ENCODE measurements around the gene CFAP299.
"Not testable (repeated sequence)": the region's sequence is repeated elsewhere in the genome, so short reads cannot be mapped to it uniquely, and the experiment has no call there.

CFAP299 gene

GRCh38 chr4:80312124-80312523, 23.4 kb upstream of the CFAP299 start:
- Mint-ChIP-seq H3K4me1 (no peaks in the 10 kb centered on the region), H3K9me3 (no peaks in the 10 kb centered on the region), H3K27ac (no peak overlapping the region), H3K4me3 (no peak overlapping the region), H3K36me3 (no peaks in the 10 kb centered on the region)
- no peak for ATAC-seq
- DNase-seq (ENCODE audit: low spot score in 2 of 2) = no peak

- ATAC-seq = no peak
- Mint-ChIP-seq H3K4me3 (no peak overlapping the region), H3K4me1 (no peaks in the 10 kb centered on the region), H3K9me3 (no peaks in the 10 kb centered on the region), H3K36me3 (no peaks in the 10 kb centered on the region), H3K27ac (no peak overlapping the region)
- DNase-seq (ENCODE audit: low spot score in 2 of 2) = no peak
Measured at GRCh38 chr4:80313627-80314026, 21.9 kb upstream of the CFAP299 start.

DNA sequence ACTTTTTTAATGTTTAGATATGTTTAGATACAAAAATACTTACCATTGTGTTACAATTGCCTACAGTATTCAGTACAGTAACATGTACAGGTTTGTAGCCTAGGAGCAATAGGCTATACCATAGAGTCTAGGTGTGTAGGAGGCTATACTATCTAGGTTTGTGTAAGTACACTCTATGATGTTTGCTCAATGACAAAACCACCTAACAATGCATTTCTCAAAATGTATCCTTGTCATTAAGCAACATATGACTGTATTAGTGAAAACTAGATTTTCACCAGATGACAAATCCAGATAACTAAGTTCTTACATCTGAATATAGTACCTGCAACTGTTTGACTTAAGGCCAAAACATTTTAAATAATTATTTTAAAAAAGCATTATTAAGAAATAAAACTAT, 19.7 kb upstream of the CFAP299 start:
- not testable (repeated sequence) for H3K4me1 Mint-ChIP-seq; H3K36me3 Mint-ChIP-seq; H3K4me3 Mint-ChIP-seq; DNase-seq (ENCODE audit: low spot score in 2 of 2); H3K27ac Mint-ChIP-seq; ATAC-seq; H3K9me3 Mint-ChIP-seq

DNA sequence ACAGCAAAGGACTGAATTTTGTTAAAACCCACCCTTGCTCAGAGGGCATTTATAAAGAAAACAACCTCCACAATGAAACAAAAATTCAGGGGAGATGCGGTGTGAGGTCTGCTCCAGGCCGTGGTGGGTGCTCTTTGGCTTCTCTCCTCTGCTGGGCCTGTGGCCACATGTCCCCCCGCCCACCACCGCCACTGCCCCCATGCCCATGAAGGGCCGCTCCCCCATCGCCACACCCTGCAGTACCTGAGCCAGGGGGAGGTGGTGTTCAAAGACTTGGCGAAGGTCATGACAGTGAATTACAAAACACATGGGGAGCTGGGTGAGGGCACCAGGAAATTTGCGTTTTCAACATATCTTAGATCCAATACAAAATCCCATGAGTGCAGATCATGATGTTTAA, 14.2 kb upstream of the CFAP299 start:
- H3K4me3 Mint-ChIP-seq = no peak overlapping the region
- no peaks in the 10 kb centered on the region for H3K36me3 Mint-ChIP-seq
- no peaks in the 10 kb centered on the region for H3K9me3 Mint-ChIP-seq
- ATAC-seq (no peak), DNase-seq (ENCODE audit: low spot score in 2 of 2) (no peak)
- H3K27ac Mint-ChIP-seq = no peak overlapping the region
- H3K4me1 Mint-ChIP-seq = no peaks in the 10 kb centered on the region

DNA sequence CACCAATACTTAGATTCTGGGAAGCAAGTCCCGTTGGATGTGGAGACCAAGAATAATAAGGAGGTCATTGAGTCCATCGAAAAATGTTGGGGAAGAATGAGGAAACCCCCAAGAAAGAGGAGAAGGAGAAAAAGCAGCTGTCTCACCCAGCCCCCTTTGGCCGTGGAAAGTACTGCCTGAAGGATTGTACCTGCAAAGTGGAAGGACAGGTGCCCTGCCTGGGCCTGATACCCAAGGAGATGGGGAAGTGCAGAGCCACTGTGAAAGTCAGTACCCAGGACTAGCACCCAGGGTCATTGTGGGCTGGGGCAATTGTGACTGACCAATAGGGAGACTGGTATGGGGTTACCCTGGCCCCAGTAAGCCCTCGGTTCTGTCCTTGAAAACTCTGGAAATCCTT, 13.8 kb upstream of the CFAP299 start:
- DNase-seq (ENCODE audit: low spot score in 2 of 2) (no peak), ATAC-seq (no peak)
- Mint-ChIP-seq H3K9me3 (no peaks in the 10 kb centered on the region), H3K36me3 (no peaks in the 10 kb centered on the region), H3K4me3 (no peak overlapping the region), H3K4me1 (no peaks in the 10 kb centered on the region), H3K27ac (no peak overlapping the region)

- no peak for ATAC-seq
- no peaks in the 10 kb centered on the region for H3K36me3 Mint-ChIP-seq
Measured at GRCh38 chr4:80322716-80323115, 12.8 kb upstream of the CFAP299 start.

DNA sequence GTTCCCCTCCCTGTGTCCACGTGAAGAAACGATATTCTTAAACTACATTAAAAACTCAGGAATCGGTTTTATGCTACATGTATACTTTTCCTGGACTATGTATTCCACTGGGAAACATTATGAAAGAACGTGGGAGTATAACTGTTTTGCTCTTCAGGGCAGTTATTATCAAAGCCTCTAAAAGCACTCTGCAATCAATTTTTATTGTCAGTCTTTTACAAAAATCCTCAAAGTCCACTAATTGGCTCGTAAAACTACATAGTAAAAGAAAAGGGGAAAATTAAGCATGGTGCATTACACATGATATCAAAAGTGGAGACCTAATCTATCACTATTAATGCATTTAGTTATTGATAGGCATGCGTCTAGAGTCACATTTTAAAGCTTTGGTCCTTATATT, 11.4 kb upstream of the CFAP299 start:
- DNase-seq (ENCODE audit: low spot score in 2 of 2) = no peak
- Mint-ChIP-seq H3K4me1 (no peaks in the 10 kb centered on the region), H3K36me3 (no peaks in the 10 kb centered on the region), H3K4me3 (no peak overlapping the region), H3K9me3 (no peaks in the 10 kb centered on the region), H3K27ac (no peak overlapping the region)
- ATAC-seq = no peak

More at GRCh38 chr4:80322716-80323115, 12.8 kb upstream of the CFAP299 start:
- Mint-ChIP-seq H3K27ac (no peak overlapping the region), H3K4me3 (no peak overlapping the region), H3K9me3 (no peaks in the 10 kb centered on the region), H3K4me1 (no peaks in the 10 kb centered on the region)
- no peak for DNase-seq (ENCODE audit: low spot score in 2 of 2)

- DNase-seq (ENCODE audit: low spot score in 2 of 2) (no peak), ATAC-seq (no peak)
- H3K36me3 Mint-ChIP-seq = no peaks in the 10 kb centered on the region
- peaks cover 10% of the 10 kb centered on the region for H3K4me1 Mint-ChIP-seq
- no peak overlapping the region for H3K27ac Mint-ChIP-seq
- H3K9me3 Mint-ChIP-seq = no peaks in the 10 kb centered on the region
- no peak overlapping the region for H3K4me3 Mint-ChIP-seq
Measured at GRCh38 chr4:80331693-80332092, 3.8 kb upstream of the CFAP299 start.

DNA sequence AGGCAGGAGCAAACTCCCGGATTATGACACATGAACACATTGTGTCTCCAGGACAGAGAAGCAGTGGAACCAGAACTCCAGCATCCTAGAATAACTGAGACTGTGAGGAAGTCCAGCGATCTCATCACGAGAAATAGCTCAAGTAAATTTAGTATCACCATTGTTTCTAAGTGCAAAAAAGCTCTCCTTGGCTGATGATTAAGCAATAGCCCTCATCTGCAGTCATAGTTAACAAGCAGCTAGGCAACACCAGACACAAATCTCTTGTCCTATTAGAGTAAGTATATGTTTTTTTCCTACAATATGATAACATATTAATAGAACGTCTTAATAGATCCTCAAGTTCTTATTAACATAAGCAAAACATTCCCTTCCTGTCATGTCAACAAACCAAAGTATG, 2.4 kb upstream of the CFAP299 start:
- no peak for ATAC-seq
- Mint-ChIP-seq H3K9me3 (no peaks in the 10 kb centered on the region), H3K36me3 (no peaks in the 10 kb centered on the region), H3K4me3 (no peak overlapping the region), H3K27ac (no peak overlapping the region), H3K4me1 (peaks cover 10% of the 10 kb centered on the region)
- DNase-seq (ENCODE audit: low spot score in 2 of 2) = no peak

DNA sequence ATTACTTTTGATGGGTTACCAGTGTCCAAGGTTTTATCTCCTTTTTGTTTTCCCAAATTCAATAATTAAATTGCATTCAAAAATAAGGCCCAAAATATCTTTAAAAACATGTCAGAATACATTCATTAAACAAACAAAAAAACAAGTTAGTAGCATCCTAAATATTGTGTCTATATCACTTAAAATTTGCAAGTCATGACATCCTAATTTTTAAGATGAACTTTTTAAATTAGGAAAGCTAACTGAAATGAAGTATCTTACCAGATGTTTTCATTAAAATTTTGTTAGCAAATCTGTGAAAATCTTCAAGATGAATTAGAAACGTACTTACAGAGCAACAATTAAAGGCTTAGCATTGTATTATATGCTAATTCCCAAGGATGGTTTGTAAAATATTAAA, 962 bp upstream of the CFAP299 start:
- Mint-ChIP-seq H3K27ac (no peak overlapping the region), H3K4me1 (peaks cover 10% of the 10 kb centered on the region), H3K9me3 (no peaks in the 10 kb centered on the region), H3K36me3 (no peaks in the 10 kb centered on the region), H3K4me3 (no peak overlapping the region)
- no peak for DNase-seq (ENCODE audit: low spot score in 2 of 2)
- ATAC-seq = no peak

- DNase-seq (ENCODE audit: low spot score in 2 of 2) = no peak
- Mint-ChIP-seq H3K9me3 (no peaks in the 10 kb centered on the region), H3K4me3 (peak overlapping the region; percentile 60), H3K27ac (no peak overlapping the region), H3K4me1 (peaks cover 10% of the 10 kb centered on the region), H3K36me3 (no peaks in the 10 kb centered on the region)
- ATAC-seq = no peak
Measured at GRCh38 chr4:80335226-80335553, 340 bp upstream of the CFAP299 start.

DNA sequence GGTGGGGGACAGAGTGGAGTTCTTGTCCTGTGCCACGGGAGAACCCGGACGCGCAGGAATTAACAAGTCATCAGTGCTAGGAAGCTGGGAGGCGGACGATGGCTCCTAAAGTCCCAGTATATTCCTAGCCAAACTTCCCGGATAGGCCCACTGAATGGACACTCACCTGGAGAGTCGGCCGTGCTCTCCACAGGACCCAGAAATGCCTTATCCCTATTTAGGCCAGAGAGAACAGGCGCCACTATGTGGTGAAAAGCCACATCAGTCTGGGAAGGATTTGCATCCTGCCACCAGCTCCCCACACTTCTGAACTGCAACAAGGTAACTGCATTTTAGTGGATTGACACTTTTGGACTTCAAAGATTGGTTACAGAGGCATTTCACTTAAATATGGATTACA, 1.1 kb downstream of the CFAP299 start:
- DNase-seq (ENCODE audit: low spot score in 2 of 2) = no peak
- Mint-ChIP-seq H3K4me3 (peak overlapping the region; percentile 60), H3K27ac (no peak overlapping the region)

GRCh38 chr4:80340036-80340435, 4.5 kb downstream of the CFAP299 start:
- peaks cover 10% of the 10 kb centered on the region for H3K4me1 Mint-ChIP-seq
- ATAC-seq = peak; percentile 31

More for the DNA sequence above, 1.1 kb downstream of the CFAP299 start:
- Mint-ChIP-seq H3K4me1 (peaks cover 10% of the 10 kb centered on the region), H3K36me3 (no peaks in the 10 kb centered on the region), H3K9me3 (peaks cover under 1% of the 10 kb centered on the region)
- no peak for ATAC-seq

DNA sequence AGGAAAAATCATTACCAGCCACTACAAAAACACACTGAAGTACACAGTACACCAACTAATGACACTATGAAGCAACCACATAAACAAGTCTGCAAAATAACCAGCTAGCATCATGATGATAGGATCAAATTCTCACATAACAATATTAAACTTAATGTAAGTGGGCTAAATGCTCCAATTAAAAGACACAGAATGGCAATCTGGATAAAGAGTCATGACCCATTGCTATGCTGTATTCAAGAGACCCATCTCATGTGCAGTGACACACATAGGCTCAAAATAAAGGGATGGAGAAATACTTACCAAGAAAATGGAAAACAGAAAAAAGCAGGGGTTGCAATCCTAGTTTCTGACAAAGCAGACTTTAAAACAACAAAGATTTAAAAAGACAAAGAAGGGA, 7.2 kb downstream of the CFAP299 start:
- peaks cover 11% of the 10 kb centered on the region for H3K9me3 Mint-ChIP-seq
- H3K27ac Mint-ChIP-seq; ATAC-seq; DNase-seq (ENCODE audit: low spot score in 2 of 2); H3K4me1 Mint-ChIP-seq; H3K4me3 Mint-ChIP-seq; H3K36me3 Mint-ChIP-seq: not testable (repeated sequence)

More at GRCh38 chr4:80340036-80340435, 4.5 kb downstream of the CFAP299 start:
- H3K27ac Mint-ChIP-seq = no peak overlapping the region
- no peak for DNase-seq (ENCODE audit: low spot score in 2 of 2)
- H3K36me3 Mint-ChIP-seq = no peaks in the 10 kb centered on the region
- H3K9me3 Mint-ChIP-seq = peaks cover 11% of the 10 kb centered on the region
- H3K4me3 Mint-ChIP-seq = no peak overlapping the region

DNA sequence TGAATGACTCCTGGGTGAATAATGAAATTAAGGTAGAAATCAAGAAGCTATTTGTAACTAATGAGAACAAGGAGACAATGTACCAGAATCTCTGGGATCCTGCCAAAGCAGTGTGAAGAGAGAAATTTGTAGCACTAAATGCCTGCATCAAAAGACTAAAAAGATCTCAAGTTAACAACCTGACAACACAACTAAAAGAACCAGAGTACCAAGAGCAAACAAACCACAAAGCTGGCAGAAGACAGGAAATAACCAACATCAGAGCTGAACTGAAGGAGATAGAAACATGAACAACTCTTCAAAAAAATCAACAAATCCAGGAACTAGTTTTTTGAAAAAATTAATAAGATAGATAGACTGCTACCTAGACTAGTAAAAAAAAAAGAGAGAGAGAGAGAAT, 8.4 kb downstream of the CFAP299 start:
- no peak for ATAC-seq
- no peaks in the 10 kb centered on the region for H3K36me3 Mint-ChIP-seq
- H3K4me1 Mint-ChIP-seq = no peaks in the 10 kb centered on the region
- DNase-seq (ENCODE audit: low spot score in 2 of 2) = no peak
- no peak overlapping the region for H3K4me3 Mint-ChIP-seq
- peaks cover 11% of the 10 kb centered on the region for H3K9me3 Mint-ChIP-seq
- H3K27ac Mint-ChIP-seq = no peak overlapping the region

- Mint-ChIP-seq H3K36me3 (no peaks in the 10 kb centered on the region), H3K4me1 (no peaks in the 10 kb centered on the region), H3K4me3 (no peak overlapping the region), H3K9me3 (no peaks in the 10 kb centered on the region), H3K27ac (no peak overlapping the region)
- DNase-seq (ENCODE audit: low spot score in 2 of 2) (no peak), ATAC-seq (no peak)
Measured at GRCh38 chr4:80360084-80360483, 24.6 kb downstream of the CFAP299 start.

DNA sequence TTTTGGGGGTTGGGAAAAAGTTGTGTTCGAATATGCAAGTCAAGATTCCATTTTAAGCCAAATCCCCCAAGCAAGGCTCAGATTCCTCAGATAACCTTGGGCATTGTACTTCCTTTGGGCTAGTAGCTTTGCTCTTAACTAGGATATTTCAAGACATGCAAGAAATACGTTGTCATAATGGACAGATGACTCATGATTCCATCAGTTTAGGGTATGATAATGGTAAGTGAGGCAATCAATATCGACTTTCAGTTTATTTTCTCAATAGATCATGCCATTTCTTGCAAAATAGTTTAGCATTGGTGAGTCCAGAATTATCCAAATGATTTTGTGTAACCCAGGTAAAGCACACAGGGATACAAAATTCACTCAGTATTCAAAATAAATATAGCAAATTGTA, 25.4 kb downstream of the CFAP299 start:
- H3K4me1 Mint-ChIP-seq = peaks cover under 1% of the 10 kb centered on the region
- DNase-seq (ENCODE audit: low spot score in 2 of 2) (no peak), ATAC-seq (no peak)
- H3K27ac Mint-ChIP-seq = no peak overlapping the region
- H3K9me3 Mint-ChIP-seq = no peaks in the 10 kb centered on the region
- H3K36me3 Mint-ChIP-seq = no peaks in the 10 kb centered on the region
- H3K4me3 Mint-ChIP-seq = no peak overlapping the region
